ENCODE data around the gene DPCD.

The DPCD gene

DNA sequence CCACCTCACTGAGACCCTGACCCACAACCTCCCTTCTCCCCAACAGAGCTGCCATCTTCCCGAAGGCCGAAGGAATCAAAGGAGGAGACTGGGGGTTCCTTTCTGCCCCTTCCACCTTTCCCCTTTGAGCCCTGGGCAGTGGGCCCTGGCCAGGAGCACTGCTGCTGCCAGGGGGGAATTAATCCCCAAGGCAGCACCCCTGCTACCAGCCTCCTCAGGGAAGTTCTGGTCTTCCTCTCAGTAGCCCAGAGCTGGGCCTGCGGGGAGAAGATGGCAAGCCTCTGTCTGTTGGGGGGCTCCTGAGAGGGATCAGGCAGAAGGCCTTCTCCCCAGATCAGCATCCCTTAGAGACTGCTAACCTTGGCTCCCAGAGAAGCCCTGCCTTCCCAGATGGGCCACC, 25.5 kb downstream of the DPCD start:
- H3K9me3 ChIP-seq (ENCODE audit: severe bottlenecking), result no peaks in the 10 kb centered on the region
- no peaks in the 10 kb centered on the region for H3K27me3 ChIP-seq (ENCODE audit: insufficient read depth, poor library complexity, severe bottlenecking)
- H3K36me3 ChIP-seq (ENCODE audit: low read depth), result peaks cover 23% of the 10 kb centered on the region
- no peaks in the 10 kb centered on the region for H3K4me1 ChIP-seq (ENCODE audit: insufficient read depth, poor library complexity, severe bottlenecking)
- ATAC-seq (ENCODE audit: low read depth), result no peak
- TF ChIP-seq, protein P1, sequence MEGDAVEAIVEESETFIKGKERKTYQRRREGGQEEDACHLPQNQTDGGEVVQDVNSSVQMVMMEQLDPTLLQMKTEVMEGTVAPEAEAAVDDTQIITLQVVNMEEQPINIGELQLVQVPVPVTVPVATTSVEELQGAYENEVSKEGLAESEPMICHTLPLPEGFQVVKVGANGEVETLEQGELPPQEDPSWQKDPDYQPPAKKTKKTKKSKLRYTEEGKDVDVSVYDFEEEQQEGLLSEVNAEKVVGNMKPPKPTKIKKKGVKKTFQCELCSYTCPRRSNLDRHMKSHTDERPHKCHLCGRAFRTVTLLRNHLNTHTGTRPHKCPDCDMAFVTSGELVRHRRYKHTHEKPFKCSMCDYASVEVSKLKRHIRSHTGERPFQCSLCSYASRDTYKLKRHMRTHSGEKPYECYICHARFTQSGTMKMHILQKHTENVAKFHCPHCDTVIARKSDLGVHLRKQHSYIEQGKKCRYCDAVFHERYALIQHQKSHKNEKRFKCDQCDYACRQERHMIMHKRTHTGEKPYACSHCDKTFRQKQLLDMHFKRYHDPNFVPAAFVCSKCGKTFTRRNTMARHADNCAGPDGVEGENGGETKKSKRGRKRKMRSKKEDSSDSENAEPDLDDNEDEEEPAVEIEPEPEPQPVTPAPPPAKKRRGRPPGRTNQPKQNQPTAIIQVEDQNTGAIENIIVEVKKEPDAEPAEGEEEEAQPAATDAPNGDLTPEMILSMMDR (IDR thresholded peaks at IDR 0.05; ENCODE audit: poor library complexity, severe bottlenecking), result no peak
- no peak for DNase-seq (ENCODE audit: low spot score)
- H3K4me3 ChIP-seq (ENCODE audit: severe bottlenecking), result no peak overlapping the region
- no peak overlapping the region for H3K27ac ChIP-seq (ENCODE audit: poor library complexity, severe bottlenecking)

DNA sequence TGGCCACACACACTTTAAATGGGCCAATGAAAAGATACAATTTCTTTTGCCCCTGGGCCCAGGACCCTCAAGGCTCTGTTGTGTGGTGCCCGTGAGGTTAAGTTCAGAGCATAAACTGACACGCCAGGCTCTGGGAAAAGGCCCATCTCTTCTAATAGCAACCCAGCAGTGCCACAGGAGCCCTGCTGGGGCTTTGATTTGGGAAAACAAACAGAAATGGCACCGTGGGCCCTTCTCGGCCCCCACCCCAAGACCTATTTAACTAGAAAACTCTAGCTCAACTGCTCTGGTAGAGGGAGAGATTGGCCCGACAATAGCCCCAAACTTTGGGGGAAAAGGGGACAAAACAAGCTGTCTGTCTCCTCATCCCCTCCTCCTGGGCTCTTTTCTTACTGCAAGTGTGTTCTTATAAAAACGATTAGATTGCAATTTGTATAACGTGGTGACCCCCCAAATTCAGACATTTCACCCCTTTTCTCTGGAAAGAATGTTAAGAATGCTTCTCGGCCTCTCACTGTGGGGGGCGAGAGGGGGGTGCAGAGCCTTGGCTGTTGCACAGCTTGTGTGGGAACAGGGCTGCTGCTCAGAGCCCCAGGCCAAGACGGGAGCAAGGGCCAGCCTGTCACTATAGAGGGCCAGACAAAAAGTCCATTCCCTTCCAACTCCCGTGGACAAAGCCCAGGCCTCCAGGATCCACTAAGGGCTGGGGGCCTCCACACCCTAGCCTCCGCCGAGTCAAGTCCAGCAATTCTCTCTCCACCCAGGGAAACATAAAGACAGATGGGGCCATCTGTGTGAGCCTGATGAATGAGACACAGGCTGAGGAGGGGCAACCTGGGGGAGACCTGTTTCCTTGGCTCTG, 26.8 kb downstream of the DPCD start:
- peaks cover 15% of the 10 kb centered on the region for H3K36me3 ChIP-seq (ENCODE audit: low read depth)
- no peaks in the 10 kb centered on the region for H3K27me3 ChIP-seq (ENCODE audit: insufficient read depth, poor library complexity, severe bottlenecking)
- H3K4me3 ChIP-seq (ENCODE audit: severe bottlenecking), result no peak overlapping the region
- ATAC-seq (ENCODE audit: low read depth) (no peak), DNase-seq (ENCODE audit: low spot score) (no peak)
- no peak overlapping the region for H3K27ac ChIP-seq (ENCODE audit: poor library complexity, severe bottlenecking)
- H3K9me3 ChIP-seq (ENCODE audit: severe bottlenecking), result no peaks in the 10 kb centered on the region
- no peaks in the 10 kb centered on the region for H3K4me1 ChIP-seq (ENCODE audit: insufficient read depth, poor library complexity, severe bottlenecking)
- TF ChIP-seq, protein P1 (IDR thresholded peaks at IDR 0.05; ENCODE audit: poor library complexity, severe bottlenecking), result no peak

DNA sequence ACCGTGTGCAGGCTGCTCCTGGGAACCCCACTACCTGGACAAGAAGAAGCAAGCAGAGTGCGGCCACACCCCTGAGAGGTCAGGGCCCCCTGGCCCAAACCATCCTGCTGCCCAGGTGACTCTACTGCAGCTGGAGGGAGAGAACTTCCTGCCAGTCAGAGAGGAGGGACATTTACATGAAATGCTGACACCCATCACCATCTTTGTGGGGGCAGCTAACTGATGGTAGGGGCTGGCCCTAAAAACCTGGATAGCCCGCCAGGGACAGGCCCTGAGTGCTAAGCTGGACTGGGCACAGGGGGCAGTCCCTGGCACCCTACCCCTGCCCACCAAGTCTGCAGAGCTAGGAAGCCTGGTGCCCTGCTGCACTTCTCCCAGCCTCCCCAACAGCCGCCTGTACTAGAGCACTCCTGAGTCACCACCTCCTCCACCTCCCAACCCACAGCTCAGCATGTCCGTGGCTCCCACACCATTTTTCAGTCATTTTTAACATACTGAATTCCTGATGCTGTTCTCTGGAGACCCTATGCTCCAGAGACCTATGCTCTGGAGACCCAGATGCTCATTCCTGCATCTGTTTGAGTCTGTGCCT, 27.5 kb downstream of the DPCD start:
- no peak for DNase-seq (ENCODE audit: low spot score)
- Histone ChIP-seq H3K4me3 (ENCODE audit: severe bottlenecking) (no peak overlapping the region), H3K27me3 (ENCODE audit: insufficient read depth, poor library complexity, severe bottlenecking) (no peaks in the 10 kb centered on the region), H3K9me3 (ENCODE audit: severe bottlenecking) (no peaks in the 10 kb centered on the region), H3K27ac (ENCODE audit: poor library complexity, severe bottlenecking) (no peak overlapping the region), H3K4me1 (ENCODE audit: insufficient read depth, poor library complexity, severe bottlenecking) (no peaks in the 10 kb centered on the region), H3K36me3 (ENCODE audit: low read depth) (peaks cover 10% of the 10 kb centered on the region)
- TF ChIP-seq, protein P1 (IDR thresholded peaks at IDR 0.05; ENCODE audit: poor library complexity, severe bottlenecking), result no peak
- no peak for ATAC-seq (ENCODE audit: low read depth)

DNA sequence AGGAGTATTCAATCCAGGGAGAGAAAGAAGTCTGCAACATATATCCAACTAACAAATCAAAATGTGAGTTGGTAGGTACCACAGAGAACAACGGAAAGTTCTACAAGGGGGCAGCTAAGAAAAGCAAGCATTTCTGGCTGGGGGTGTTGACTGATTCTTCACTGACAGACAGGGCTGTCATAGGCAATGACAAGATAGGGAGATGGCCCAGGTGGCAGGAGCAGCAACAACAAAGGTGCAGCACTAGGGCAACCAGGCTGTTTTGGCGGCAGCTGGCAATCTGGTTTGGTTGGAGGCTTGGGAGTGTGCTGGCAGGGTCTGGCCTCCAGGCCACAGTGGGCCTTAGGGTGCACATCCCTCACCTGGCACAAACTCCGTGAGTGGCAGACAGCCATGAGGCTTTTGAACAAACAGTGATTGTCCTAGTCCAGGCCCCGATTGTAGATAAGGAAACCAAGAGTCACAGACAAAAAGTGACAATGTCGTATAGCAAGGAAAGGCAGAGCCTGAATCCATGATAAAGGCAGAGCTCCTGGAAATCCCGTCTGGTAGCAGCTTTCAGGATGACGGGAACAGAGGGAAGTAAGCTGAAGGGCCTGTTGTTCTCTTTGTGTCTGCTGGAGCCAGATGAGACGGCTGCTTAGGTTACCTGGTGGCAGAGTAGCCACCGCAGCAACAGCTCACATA, 28.4 kb downstream of the DPCD start:
- DNase-seq (ENCODE audit: low spot score) (no peak), ATAC-seq (ENCODE audit: low read depth) (no peak)
- H3K4me1 ChIP-seq (ENCODE audit: insufficient read depth, poor library complexity, severe bottlenecking), result no peaks in the 10 kb centered on the region
- TF ChIP-seq, protein P1 (IDR thresholded peaks at IDR 0.05; ENCODE audit: poor library complexity, severe bottlenecking), result no peak
- H3K27me3 ChIP-seq (ENCODE audit: insufficient read depth, poor library complexity, severe bottlenecking), result no peaks in the 10 kb centered on the region
- H3K36me3 ChIP-seq (ENCODE audit: low read depth), result peaks cover 6% of the 10 kb centered on the region; the same call in 1 of the 2 replicates
- H3K9me3 ChIP-seq (ENCODE audit: severe bottlenecking), result no peaks in the 10 kb centered on the region
- H3K27ac ChIP-seq (ENCODE audit: poor library complexity, severe bottlenecking), result no peak overlapping the region
- no peak overlapping the region for H3K4me3 ChIP-seq (ENCODE audit: severe bottlenecking)

Measured in RWPE2 (cell line).